GM12874 (cell line): ENCODE data around the gene ARHGAP11A.

ENCODE experiments used
- CTCF ChIP-seq: IDR thresholded peaks from 2 replicates; pipeline ENCODE4 v1.5.1; 2011; ENCODE audit warnings: low read depth, mild to moderate bottlenecking, control low read depth, low read length, moderate library complexity; ENCODE audit not compliant: insufficient read depth

The ARHGAP11A gene

GRCh38 chr15:32677238-32677750 lies 62.0 kb downstream of the ARHGAP11A start:
- no peak for TF ChIP-seq CTCF

- TF ChIP-seq CTCF, result no peak
These were observed 64.0 kb downstream of the ARHGAP11A start for GRCh38 chr15:32679298-32679690.

- TF ChIP-seq CTCF, result no peak
These were observed 67.3 kb downstream of the ARHGAP11A start for GRCh38 chr15:32682569-32682968.

- no peak for TF ChIP-seq CTCF
These were observed 67.8 kb downstream of the ARHGAP11A start for GRCh38 chr15:32682977-32683630.

- TF ChIP-seq CTCF, result no peak
These were observed 68.7 kb downstream of the ARHGAP11A start for GRCh38 chr15:32683906-32684584.

- no peak for TF ChIP-seq CTCF
These were observed 70.3 kb downstream of the ARHGAP11A start for GRCh38 chr15:32685576-32685975.

GRCh38 chr15:32687556-32687955 lies 72.3 kb downstream of the ARHGAP11A start:
- TF ChIP-seq CTCF, result no peak
